HL-60 (cell line): ENCODE data around the gene UBAP2L.

Source experiments
- DNase-seq, 2 experiments: peaks; one replicate each; pipeline ENCODE4 v3.0.0-alpha.2; 2010 to 2020; ENCODE audit warnings: low read depth in 1 of 2, low spot score in 1 of 2
- H3K27ac ChIP-seq: fragments of 250-450 bp; sonication (Bioruptor Pico); replicated peaks from 2 replicates; pipeline ENCODE4 v1.5.1; 2020; ENCODE audit warnings: mild to moderate bottlenecking, moderate library complexity
- H3K27me3 ChIP-seq: fragments of 250-450 bp; sonication (Bioruptor Pico); 2 replicates; pipeline ENCODE4 v1.5.1; 2021; ENCODE audit warnings: mild to moderate bottlenecking, moderate library complexity; ENCODE audit not compliant: insufficient read depth, poor library complexity, severe bottlenecking
- H3K4me3 ChIP-seq: replicated peaks from 2 replicates; pipeline ENCODE4 v1.5.1; 2011; ENCODE audit warnings: mild to moderate bottlenecking, control low read depth, low read length; ENCODE audit not compliant: insufficient read depth
- GABPA ChIP-seq: IDR thresholded peaks from 2 replicates; pipeline ENCODE4 v1.6.1; 2012; ENCODE audit warnings: low read depth
- POLR2AphosphoS5 ChIP-seq: IDR thresholded peaks from 2 replicates; pipeline ENCODE4 v1.6.1; 2012; ENCODE audit warnings: low read depth
- SPI1 ChIP-seq: IDR thresholded peaks from 2 replicates; pipeline ENCODE4 v1.6.1; 2012; ENCODE audit warnings: low read depth, mild to moderate bottlenecking, borderline replicate concordance
- long read RNA-seq: library from polyadenylated mRNA; unstranded; transcript quantifications from one replicate; pipeline ENCODE4 v2.0.0, GENCODE V29; 2020
- TF ChIP-seq, protein P1 (sequence below): IDR thresholded peaks from 2 replicates; pipeline ENCODE4 v1.6.1; 2012; ENCODE audit warnings: low read depth; ENCODE audit not compliant: insufficient replicate concordance
- TF ChIP-seq, protein P2 (sequence below): IDR thresholded peaks from one replicate; pipeline ENCODE4 v1.5.1; 2011; ENCODE audit warnings: low read length, control low read depth, inconsistent platforms; ENCODE audit not compliant: insufficient read depth

UBAP2L gene
- long read RNA-seq, transcript UBAP2L-207 (27 exons, 3,988 nt), result major isoform, 16 of 232 reads
- long read RNA-seq, partial matches to known transcripts, result 39 of 232 reads
- long read RNA-seq, other reads (novel, unspliced or antisense), result 176 of 232 reads

DNA sequence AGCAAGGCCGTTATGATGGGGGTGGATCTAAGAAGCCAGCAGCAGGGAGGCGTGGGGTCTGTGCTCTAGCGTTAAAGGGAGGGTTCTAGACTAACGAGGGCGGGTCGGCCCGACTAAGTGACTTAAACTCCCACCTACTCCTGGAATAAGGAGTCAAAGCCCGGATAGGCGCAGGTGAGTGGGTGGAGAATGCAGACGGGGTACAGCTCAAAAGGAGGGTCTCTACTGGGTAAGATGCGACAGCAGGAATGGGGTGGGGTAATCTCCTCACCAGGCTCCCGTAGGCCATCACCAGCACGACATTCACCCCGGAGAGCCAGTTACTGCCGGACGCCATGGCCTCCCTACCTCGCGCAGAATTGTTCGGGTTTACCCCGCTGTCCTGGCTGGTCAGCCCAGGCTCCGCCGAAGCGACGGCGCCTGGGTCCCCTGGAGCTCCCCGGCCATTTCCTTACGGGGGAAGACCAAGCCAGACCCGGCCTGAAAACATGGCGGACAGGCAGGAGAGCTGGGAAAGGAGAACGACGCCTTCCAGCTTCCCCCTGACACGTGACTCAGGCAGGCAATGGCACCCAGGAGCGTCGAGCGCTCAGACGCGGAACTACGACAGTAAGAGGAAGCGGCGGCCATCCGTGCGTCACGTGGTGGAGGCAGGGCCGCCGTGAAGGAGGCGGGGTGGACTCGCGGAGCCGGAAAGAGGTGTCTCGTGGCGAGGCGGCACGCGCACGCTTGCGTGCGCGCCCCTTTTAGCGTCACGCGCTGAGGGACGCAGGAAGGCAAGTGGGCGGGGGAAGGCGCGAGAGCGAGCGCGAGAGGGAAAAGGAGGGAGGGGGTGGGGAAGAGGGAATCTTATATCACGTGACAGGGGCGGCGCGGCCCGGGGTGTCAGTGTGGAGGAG lies at the start of gene UBAP2L:
Gene UBAP2L (plus strand): TSS at position 885 of the 899 bp plus-strand sequence. CDS start 4,169 bp downstream, outside the sequence.
- DNase-seq, result peak; percentile 99
- Histone ChIP-seq H3K27me3 (no peaks in the 10 kb centered on the region), H3K27ac (peak within 1 kb of the TSS; percentile 99), H3K4me3 (peak within 1 kb of the TSS; percentile 88)
- TF ChIP-seq, protein P1, sequence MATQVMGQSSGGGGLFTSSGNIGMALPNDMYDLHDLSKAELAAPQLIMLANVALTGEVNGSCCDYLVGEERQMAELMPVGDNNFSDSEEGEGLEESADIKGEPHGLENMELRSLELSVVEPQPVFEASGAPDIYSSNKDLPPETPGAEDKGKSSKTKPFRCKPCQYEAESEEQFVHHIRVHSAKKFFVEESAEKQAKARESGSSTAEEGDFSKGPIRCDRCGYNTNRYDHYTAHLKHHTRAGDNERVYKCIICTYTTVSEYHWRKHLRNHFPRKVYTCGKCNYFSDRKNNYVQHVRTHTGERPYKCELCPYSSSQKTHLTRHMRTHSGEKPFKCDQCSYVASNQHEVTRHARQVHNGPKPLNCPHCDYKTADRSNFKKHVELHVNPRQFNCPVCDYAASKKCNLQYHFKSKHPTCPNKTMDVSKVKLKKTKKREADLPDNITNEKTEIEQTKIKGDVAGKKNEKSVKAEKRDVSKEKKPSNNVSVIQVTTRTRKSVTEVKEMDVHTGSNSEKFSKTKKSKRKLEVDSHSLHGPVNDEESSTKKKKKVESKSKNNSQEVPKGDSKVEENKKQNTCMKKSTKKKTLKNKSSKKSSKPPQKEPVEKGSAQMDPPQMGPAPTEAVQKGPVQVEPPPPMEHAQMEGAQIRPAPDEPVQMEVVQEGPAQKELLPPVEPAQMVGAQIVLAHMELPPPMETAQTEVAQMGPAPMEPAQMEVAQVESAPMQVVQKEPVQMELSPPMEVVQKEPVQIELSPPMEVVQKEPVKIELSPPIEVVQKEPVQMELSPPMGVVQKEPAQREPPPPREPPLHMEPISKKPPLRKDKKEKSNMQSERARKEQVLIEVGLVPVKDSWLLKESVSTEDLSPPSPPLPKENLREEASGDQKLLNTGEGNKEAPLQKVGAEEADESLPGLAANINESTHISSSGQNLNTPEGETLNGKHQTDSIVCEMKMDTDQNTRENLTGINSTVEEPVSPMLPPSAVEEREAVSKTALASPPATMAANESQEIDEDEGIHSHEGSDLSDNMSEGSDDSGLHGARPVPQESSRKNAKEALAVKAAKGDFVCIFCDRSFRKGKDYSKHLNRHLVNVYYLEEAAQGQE, result no peak
- peak; percentile 92 for TF ChIP-seq SPI1
- TF ChIP-seq, protein P2, sequence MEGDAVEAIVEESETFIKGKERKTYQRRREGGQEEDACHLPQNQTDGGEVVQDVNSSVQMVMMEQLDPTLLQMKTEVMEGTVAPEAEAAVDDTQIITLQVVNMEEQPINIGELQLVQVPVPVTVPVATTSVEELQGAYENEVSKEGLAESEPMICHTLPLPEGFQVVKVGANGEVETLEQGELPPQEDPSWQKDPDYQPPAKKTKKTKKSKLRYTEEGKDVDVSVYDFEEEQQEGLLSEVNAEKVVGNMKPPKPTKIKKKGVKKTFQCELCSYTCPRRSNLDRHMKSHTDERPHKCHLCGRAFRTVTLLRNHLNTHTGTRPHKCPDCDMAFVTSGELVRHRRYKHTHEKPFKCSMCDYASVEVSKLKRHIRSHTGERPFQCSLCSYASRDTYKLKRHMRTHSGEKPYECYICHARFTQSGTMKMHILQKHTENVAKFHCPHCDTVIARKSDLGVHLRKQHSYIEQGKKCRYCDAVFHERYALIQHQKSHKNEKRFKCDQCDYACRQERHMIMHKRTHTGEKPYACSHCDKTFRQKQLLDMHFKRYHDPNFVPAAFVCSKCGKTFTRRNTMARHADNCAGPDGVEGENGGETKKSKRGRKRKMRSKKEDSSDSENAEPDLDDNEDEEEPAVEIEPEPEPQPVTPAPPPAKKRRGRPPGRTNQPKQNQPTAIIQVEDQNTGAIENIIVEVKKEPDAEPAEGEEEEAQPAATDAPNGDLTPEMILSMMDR, result no peak
- TF ChIP-seq GABPA, result no peak
- TF ChIP-seq POLR2AphosphoS5, result peak; percentile 93

DNA sequence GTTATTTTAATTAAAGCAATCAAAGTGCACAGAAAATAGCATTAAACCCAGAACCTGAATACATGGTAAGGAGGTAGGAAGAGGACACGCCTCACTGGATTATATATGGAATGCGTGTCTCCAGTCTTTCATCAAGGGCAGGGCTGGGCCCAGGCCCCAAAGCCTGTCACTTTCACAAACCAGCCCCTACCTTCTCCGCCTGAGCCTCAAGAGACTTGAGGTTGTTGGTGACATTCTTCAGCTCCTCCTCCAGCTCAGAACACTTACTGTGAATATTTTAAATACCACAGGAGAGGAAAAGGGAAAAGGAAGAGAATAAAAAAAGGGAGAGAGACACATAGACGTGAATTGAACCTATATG lies 49.6 kb upstream of the UBAP2L start:
- Histone ChIP-seq H3K27ac (no peak overlapping the region), H3K27me3 (no peaks in the 10 kb centered on the region), H3K4me3 (no peak overlapping the region)
- TF ChIP-seq POLR2AphosphoS5 (no peak), GABPA (no peak), SPI1 (no peak)
- TF ChIP-seq, protein P1, result no peak
- TF ChIP-seq, protein P2, result no peak
- DNase-seq, result no peak

DNA sequence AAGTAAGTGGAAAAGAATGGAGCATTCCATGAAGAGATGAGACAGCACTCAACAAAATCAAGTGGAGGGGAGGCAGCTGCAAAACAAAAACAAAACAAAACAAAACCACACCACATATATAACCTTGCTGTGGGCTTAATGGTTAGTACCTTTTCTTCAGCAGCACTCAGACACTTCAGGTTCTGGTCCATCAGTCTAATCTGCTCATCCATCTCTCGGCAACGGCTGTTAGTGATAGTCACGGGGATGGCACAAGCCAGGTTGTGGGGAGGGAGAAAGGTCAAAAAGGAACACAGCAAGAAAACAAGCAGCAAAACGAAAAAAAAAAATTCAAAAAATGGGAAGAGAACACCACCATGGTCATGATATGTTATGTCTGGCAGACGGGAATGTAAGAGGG lies 48.9 kb upstream of the UBAP2L start:
- TF ChIP-seq, protein P2, result no peak
- TF ChIP-seq GABPA, result no peak
- TF ChIP-seq SPI1, result no peak
- no peak for TF ChIP-seq POLR2AphosphoS5
- TF ChIP-seq, protein P1, result no peak
- Histone ChIP-seq H3K4me3 (no peak overlapping the region), H3K27me3 (no peaks in the 10 kb centered on the region), H3K27ac (no peak overlapping the region)
- no peak for DNase-seq
